GM18868 (cell line): ENCODE results near the gene PAIP1.
"Not testable (repeated sequence)": the region's sequence is repeated elsewhere in the genome, so short reads cannot be mapped to it uniquely, and the experiment has no call there.

ENCODE experiments used
- ATAC-seq: cut with Tn5 transposase; IDR thresholded peaks from one replicate; pipeline ENCODE4 v1.9.1; 2021; ENCODE audit warnings: mild to moderate bottlenecking, moderate library complexity; ENCODE audit not compliant: unreplicated experiment

PAIP1 gene

GRCh38 chr5:43530648-43531047 lies 26.2 kb downstream of the PAIP1 start:
- no peak for ATAC-seq

- ATAC-seq: no peak
These were observed 33.2 kb downstream of the PAIP1 start for GRCh38 chr5:43523662-43524072.

GRCh38 chr5:43520615-43521014 lies 36.3 kb downstream of the PAIP1 start:
- ATAC-seq: no peak

GRCh38 chr5:43515678-43516048 lies 41.2 kb downstream of the PAIP1 start:
- ATAC-seq: no peak

GRCh38 chr5:43514816-43515677 lies 41.8 kb downstream of the PAIP1 start, which contains the start of gene C5orf34:
Gene C5orf34, minus strand, starts transcription at chr5:43515148. Its CDS starts 5,809 bp downstream, at chr5:43509339.
- ATAC-seq: peak; percentile 99

GRCh38 chr5:43514471-43514815 lies 42.4 kb downstream of the PAIP1 start:
- ATAC-seq: peak; percentile 31

GRCh38 chr5:43514025-43514424 lies 42.9 kb downstream of the PAIP1 start:
- no peak for ATAC-seq

GRCh38 chr5:43511062-43511461 lies 45.8 kb downstream of the PAIP1 start:
- ATAC-seq: not testable (repeated sequence)

- ATAC-seq: no peak
These were observed 58.3 kb downstream of the PAIP1 start for GRCh38 chr5:43498581-43498980.

GRCh38 chr5:43497311-43498104 lies 59.4 kb downstream of the PAIP1 start:
- no peak for ATAC-seq

- ATAC-seq: no peak
These were observed 65.6 kb downstream of the PAIP1 start for GRCh38 chr5:43491326-43491725.

- no peak for ATAC-seq
These were observed 70.5 kb downstream of the PAIP1 start for GRCh38 chr5:43486353-43486752.

- no peak for ATAC-seq
These were observed 71.5 kb downstream of the PAIP1 start for GRCh38 chr5:43485406-43485805.

- ATAC-seq: peak; percentile 74
These were observed 72.6 kb downstream of the PAIP1 start for GRCh38 chr5:43484106-43484849.

- peak; percentile 91 for ATAC-seq
These were observed 73.4 kb downstream of the PAIP1 start, which contains the start of gene TMEM267 for GRCh38 chr5:43483298-43484105. Gene TMEM267, minus strand, starts transcription at chr5:43483865. Its CDS starts 29,896 bp downstream, at chr5:43453969.

- ATAC-seq: no peak
These were observed 74.2 kb downstream of the PAIP1 start for GRCh38 chr5:43482490-43483297.
